Gastroesophageal sphincter (tissue), 4 donors: ENCODE measurements around the gene NIPAL4. TPM values are rescaled to one million over a fixed set of nuclear protein-coding genes. Genes with fewer than 3 reads are reported as not detected.

Source experiments
- ATAC-seq: fragments of 150-250 bp; one replicate; pipeline ENCODE4 v1.9.1; 2016; ENCODE audit warnings: mild to moderate bottlenecking, moderate library complexity
- H3K27ac ChIP-seq, 4 donors: fragments of 200-600 bp; sonication (generic) in 3 of 4; 1 replicate in 3 of 4; 2 replicates in 1 of 4; pipeline ENCODE4 v1.5.1; 2016 to 2019
- H3K27me3 ChIP-seq: fragments of 200-600 bp; sonication (generic); one replicate; pipeline ENCODE4 v1.5.1; 2019
- H3K36me3 ChIP-seq, 2 donors: fragments of 200-600 bp; sonication (generic); one replicate each; pipeline ENCODE4 v1.5.1; 2019; ENCODE audit warnings: control low read depth in 1 of 2
- H3K4me1 ChIP-seq, 3 donors: fragments of 200-600 bp; sonication (generic); 1 replicate in 2 of 3; 2 replicates in 1 of 3; pipeline ENCODE4 v1.5.1; 2016 to 2019; ENCODE audit warnings: control low read depth in 2 of 3
- H3K4me3 ChIP-seq, 2 donors: fragments of 200-600 bp; sonication (generic); one replicate each; pipeline ENCODE4 v1.5.1; 2019; ENCODE audit warnings: mild to moderate bottlenecking in 1 of 2, moderate library complexity in 1 of 2
- H3K9me3 ChIP-seq, 3 donors: fragments of 200-600 bp; sonication (generic); one replicate each; pipeline ENCODE4 v1.5.1; 2017 to 2019; ENCODE audit warnings: control low read depth in 2 of 3
- POLR2AphosphoS5 ChIP-seq: sonication (generic); formaldehyde crosslinking; IDR thresholded peaks from one replicate; pipeline ENCODE4 v1.6.1; 2017; ENCODE audit warnings: antibody characterized with exemption
- WGBS, 2 donors: methylation state at CpG; one replicate each; pipeline ENCODE4 v1.1.5; 2018; ENCODE audit warnings: low coverage in 1 of 2; 5-methylcytosine and 5-hydroxymethylcytosine counted together
- total RNA-seq, 4 donors: library from RNA; depleted of rRNA; stranded (reverse); fragments of >200 nt; gene quantifications; one replicate each; pipeline ENCODE4 v1.1.0, GENCODE V29; 2016
- TF ChIP-seq, protein P1 (sequence below), 4 experiments: fragments of 200-600 bp in 2 of 4; fragments of 450-650 bp in 2 of 4; sonication (generic) in 1 of 4; IDR thresholded peaks; one replicate each; pipeline ENCODE4 v1.5.1; 2017 to 2019; ENCODE audit warnings: antibody characterized with exemption in 4 of 4, mild to moderate bottlenecking in 2 of 4, moderate library complexity in 2 of 4

NIPAL4 gene
- total RNA-seq, 4 donors from 2014 or later: 1.2 to 4.8 (median 2.7) TPM

DNA sequence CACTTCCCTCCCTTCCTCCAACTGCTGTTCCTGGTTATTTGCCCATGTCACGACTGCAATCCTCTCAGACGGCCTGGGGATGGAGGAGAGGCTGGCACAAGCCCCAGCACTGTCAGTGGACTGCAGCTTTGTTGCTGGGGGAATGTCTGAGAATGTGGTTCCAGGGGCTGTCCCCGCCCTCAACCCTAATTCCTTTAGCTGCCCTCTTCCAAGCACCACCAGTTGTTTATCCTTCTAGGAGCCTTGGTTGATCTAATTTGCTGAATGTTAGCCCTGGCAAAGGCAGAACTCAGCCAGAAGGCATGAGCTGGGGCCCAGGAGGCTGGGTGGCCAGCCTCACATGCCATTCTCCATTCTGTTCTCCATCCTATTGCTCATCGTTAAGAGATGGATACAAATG lies 64.0 kb downstream of the NIPAL4 start:
- no peaks in the 10 kb centered on the region for H3K27me3 ChIP-seq
- H3K4me3 ChIP-seq: no peak overlapping the region
- WGBS, 2 donors: 0 to 15% methylated on average over 2 to 4 of the region's 4 CpGs
- peaks cover 0 to 13% of the 10 kb centered on the region in 2 donors for H3K36me3 ChIP-seq
- H3K9me3 ChIP-seq: no peaks in the 10 kb centered on the region
- ATAC-seq: peak; percentile 60
- H3K4me1 ChIP-seq: peaks cover 7 to 86% (median 24%) of the 10 kb centered on the region in 3 donors
- TF ChIP-seq POLR2AphosphoS5: peak; percentile 83
- TF ChIP-seq, protein P1, sequence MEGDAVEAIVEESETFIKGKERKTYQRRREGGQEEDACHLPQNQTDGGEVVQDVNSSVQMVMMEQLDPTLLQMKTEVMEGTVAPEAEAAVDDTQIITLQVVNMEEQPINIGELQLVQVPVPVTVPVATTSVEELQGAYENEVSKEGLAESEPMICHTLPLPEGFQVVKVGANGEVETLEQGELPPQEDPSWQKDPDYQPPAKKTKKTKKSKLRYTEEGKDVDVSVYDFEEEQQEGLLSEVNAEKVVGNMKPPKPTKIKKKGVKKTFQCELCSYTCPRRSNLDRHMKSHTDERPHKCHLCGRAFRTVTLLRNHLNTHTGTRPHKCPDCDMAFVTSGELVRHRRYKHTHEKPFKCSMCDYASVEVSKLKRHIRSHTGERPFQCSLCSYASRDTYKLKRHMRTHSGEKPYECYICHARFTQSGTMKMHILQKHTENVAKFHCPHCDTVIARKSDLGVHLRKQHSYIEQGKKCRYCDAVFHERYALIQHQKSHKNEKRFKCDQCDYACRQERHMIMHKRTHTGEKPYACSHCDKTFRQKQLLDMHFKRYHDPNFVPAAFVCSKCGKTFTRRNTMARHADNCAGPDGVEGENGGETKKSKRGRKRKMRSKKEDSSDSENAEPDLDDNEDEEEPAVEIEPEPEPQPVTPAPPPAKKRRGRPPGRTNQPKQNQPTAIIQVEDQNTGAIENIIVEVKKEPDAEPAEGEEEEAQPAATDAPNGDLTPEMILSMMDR (IDR thresholded peaks at IDR 0.05): no peak
- H3K27ac ChIP-seq: peak overlapping the region; percentile 65 to 88 (median 80)

Other genes with a start within 250 kb of the NIPAL4 start
- 10 to 100 TPM; 13.7 to 50.6 (median 23.1) TPM for gene CYFIP2, start 194.1 kb upstream of the NIPAL4 start, total RNA-seq
- gene ADAM19, start 115.6 kb downstream of the NIPAL4 start, total RNA-seq: 10 to 100 TPM; 19.3 to 38.5 (median 31.2) TPM
- under 1 TPM in 2 of 4 donors, not detected in 2; 0.16 to 0.19 TPM for gene SOX30, start 192.2 kb downstream of the NIPAL4 start, total RNA-seq
- not detected for gene C5orf52, start 211.3 kb downstream of the NIPAL4 start, total RNA-seq